K562 (cell line): Measurements from ENCODE around the gene MEX3D. TPM values are rescaled to one million over a fixed set of nuclear protein-coding genes. Genes with fewer than 3 reads are reported as not detected.

ENCODE experiments used
- ATAC-seq: fragments of 200-7000 bp; cut with Tn5 transposase; 3 replicates; pipeline ENCODE4 v1.9.1; 2020; ENCODE audit warnings: moderate library complexity
- BruUV-seq: library from RNA; stranded (reverse); fragments of 400-500 nt; replicated peaks from 2 replicates; lab custom pipeline; 2021; lab: Mats Ljungman, UMichigan
- CTCF ChIA-PET: fragments of 300-600 bp; formaldehyde crosslinking; extraction: SDS; loops from one replicate; lab custom pipeline; 2021; ENCODE audit warnings: low intra/inter-chr PET ratio; lab: Yijun Ruan, JAX
- POLR2A ChIA-PET: fragments of 300-600, 350-650 bp; sonication (Branson Sonifier 250); formaldehyde crosslinking; extraction: SDS; loops from one replicate; lab custom pipeline; 2021; ENCODE audit warnings: antibody characterized with exemption, inconsistent platforms; lab: Yijun Ruan, JAX
- DNase-seq, 4 experiments: peaks; one replicate each; pipeline versions ENCODE4 v3.0.0 to v3.0.0-alpha.2; 2011 to 2018; ENCODE audit warnings: low spot score in 3 of 4, mixed read lengths in 3 of 4; ENCODE audit errors: extremely low read depth in 1 of 4
- FAIRE-seq: peaks from 2 replicates; lab custom pipeline; 2011; peaks lifted over from hg19 to GRCh38; lab: Jason Lieb, UNC
- H2AFZ ChIP-seq: 2 replicates; pipeline ENCODE4 v1.6.0; 2011; ENCODE audit warnings: low read depth, low read length, control low read depth, inconsistent platforms
- H3K27ac ChIP-seq: fragments of 200-600 bp; 3 replicates; pipeline ENCODE4 v1.8.0; 2011; ENCODE audit warnings: low read depth, mild to moderate bottlenecking, control low read depth, inconsistent platforms, low read length, moderate library complexity, mixed read lengths; ENCODE audit errors: extremely low read depth
- H3K27me3 ChIP-seq, 2 experiments: fragments of 300-600 bp in 1 of 2; 2 replicates in 1 of 2; 3 replicates in 1 of 2; pipeline versions ENCODE4 v1.6.0 to v1.8.0; 2011; ENCODE audit warnings: inconsistent platforms in 2 of 2, low read length in 2 of 2, mild to moderate bottlenecking in 1 of 2, mixed read lengths in 1 of 2, moderate library complexity in 1 of 2; ENCODE audit not compliant: control insufficient read depth in 2 of 2, insufficient read depth in 2 of 2
- H3K36me3 ChIP-seq: fragments of 300-600 bp; 3 replicates; pipeline ENCODE4 v1.8.0; 2011; ENCODE audit warnings: mild to moderate bottlenecking, low read length, inconsistent platforms; ENCODE audit not compliant: control insufficient read depth, insufficient read depth
- H3K4me1 ChIP-seq, 2 experiments: fragments of 200-600 bp in 1 of 2; replicated peaks in 1 of 2; 2 replicates in 1 of 2; 3 replicates in 1 of 2; pipeline versions ENCODE4 v1.5.1 to v1.8.0; 2011; ENCODE audit warnings: inconsistent platforms in 2 of 2, low read length in 2 of 2, mild to moderate bottlenecking in 1 of 2, mixed read lengths in 1 of 2, moderate library complexity in 1 of 2; ENCODE audit not compliant: control insufficient read depth in 2 of 2, insufficient read depth in 2 of 2
- H3K4me2 ChIP-seq: 2 replicates; pipeline ENCODE4 v1.6.1; 2011; ENCODE audit warnings: low read length, control low read depth, inconsistent platforms, mixed read lengths; ENCODE audit not compliant: insufficient read depth
- H3K4me3 ChIP-seq: fragments of 200-600 bp; sonication (generic), shearing (Covaris generic); 2 replicates; pipeline ENCODE4 v1.5.1; 2016; ENCODE audit warnings: control low read depth, inconsistent platforms
- H3K79me2 ChIP-seq: fragments of 200-600 bp; 3 replicates; pipeline ENCODE4 v1.8.0; 2011; ENCODE audit warnings: low read length, inconsistent platforms; ENCODE audit not compliant: control insufficient read depth, insufficient read depth
- H3K9ac ChIP-seq, 2 experiments: 2 replicates each; pipeline versions ENCODE4 v1.6.0 to v1.6.1; 2011; ENCODE audit warnings: low read depth in 2 of 2, low read length in 2 of 2, control low read depth in 1 of 2, inconsistent platforms in 1 of 2, mild to moderate bottlenecking in 1 of 2, mixed read lengths in 1 of 2; ENCODE audit not compliant: insufficient read depth in 1 of 2
- H3K9me1 ChIP-seq: one replicate; pipeline ENCODE4 v1.6.0; 2011; ENCODE audit warnings: inconsistent platforms, mild to moderate bottlenecking, low read length, moderate library complexity; ENCODE audit not compliant: control insufficient read depth, insufficient read depth
- H3K9me3 ChIP-seq: replicated peaks from 2 replicates; pipeline ENCODE4 v1.5.1; 2011; ENCODE audit warnings: low read depth, low read length, inconsistent platforms; ENCODE audit not compliant: control insufficient read depth, insufficient read depth
- H4K20me1 ChIP-seq: replicated peaks from 2 replicates; pipeline ENCODE4 v1.6.1; 2011; ENCODE audit warnings: low read length, inconsistent platforms, mixed read lengths; ENCODE audit not compliant: control insufficient read depth, insufficient read depth
- ADNP ChIP-seq: fragments of 200-800 bp; sonication (Bioruptor generic); IDR thresholded peaks from 2 replicates; pipeline ENCODE4 v1.6.1; 2016; ENCODE audit warnings: missing genetic modification characterization, missing compliant biosample characterization
- CEBPG ChIP-seq, 3 experiments: fragments of 200-800 bp in 1 of 3; sonication (Bioruptor generic) in 1 of 3; sonication (generic) in 1 of 3; formaldehyde crosslinking in 1 of 3; IDR thresholded peaks in 2 of 3; conservative IDR thresholded peaks in 1 of 3; 2 replicates each; pipeline versions ENCODE4 v1.6.1 to v1.8.0; 2016 to 2022; ENCODE audit warnings: missing compliant biosample characterization in 2 of 3, missing genetic modification characterization in 2 of 3, mild to moderate bottlenecking in 1 of 3, missing genetic modification reagents in 1 of 3
- FOS ChIP-seq: IDR thresholded peaks from 3 replicates; pipeline ENCODE4 v1.6.1; 2011; ENCODE audit not compliant: insufficient read length; ENCODE audit errors: extremely low read depth
- FOXA1 ChIP-seq: fragments of 450-650 bp; IDR thresholded peaks from 2 replicates; pipeline ENCODE4 v1.6.1; 2016; ENCODE audit warnings: mild to moderate bottlenecking, borderline replicate concordance
- LCOR ChIP-seq: sonication (generic); formaldehyde crosslinking; IDR thresholded peaks from 2 replicates; pipeline ENCODE4 v1.8.0; 2022; ENCODE audit warnings: mild to moderate bottlenecking, missing genetic modification reagents
- NONO ChIP-seq, 2 experiments: fragments of 200-400 bp in 1 of 2; fragments of 450-650 bp in 1 of 2; formaldehyde crosslinking in 1 of 2; IDR thresholded peaks; 2 replicates each; pipeline ENCODE4 v1.6.1; 2017; ENCODE audit warnings: low read depth in 2 of 2, mild to moderate bottlenecking in 2 of 2, moderate library complexity in 2 of 2, low read length in 1 of 2
- TBL1XR1 ChIP-seq, 2 experiments: IDR thresholded peaks; 2 replicates each; pipeline ENCODE4 v1.6.1; 2012; ENCODE audit warnings: improper control_type of control experiment in 2 of 2, low read length in 2 of 2, mild to moderate bottlenecking in 1 of 2
- ZNF75A ChIP-seq: fragments of 450-650 bp; formaldehyde crosslinking; IDR thresholded peaks from 2 replicates; pipeline ENCODE4 v1.4.0; 2020; ENCODE audit warnings: mild to moderate bottlenecking
- WGBS: fragments of 100-300 bp; shearing (Covaris generic); methylation state at CpG from one replicate; pipeline ENCODE4 v1.1.6; 2016; ENCODE audit warnings: low coverage, mixed read lengths; ENCODE audit not compliant: insufficient coverage; ENCODE audit errors: missing lambda C conversion rate; 5-methylcytosine and 5-hydroxymethylcytosine counted together
- in situ Hi-C: fragments of 300-500 bp; cut with MboI; formaldehyde crosslinking; loops from 4 replicates; pipeline ENCODE4 v1.15.0; 2018; ENCODE audit warnings: inconsistent platforms, mixed read lengths
- intact Hi-C: fragments of 100-400 bp; cut with micrococcal nuclease; formaldehyde crosslinking; loops from 2 replicates; pipeline ENCODE4 v1.14.2; 2022
- polyA plus RNA-seq, 8 experiments: library from polyadenylated mRNA; depleted of rRNA in 4 of 8; stranded (reverse) in 5 of 8; unstranded in 3 of 8; fragments of >200 nt; fragmentation: Nextera tagmentation in 2 of 8; fragmentation: Illumina TruSeq in 1 of 8; extraction: Ambion mirVana in 2 of 8; extraction: Trizol in 1 of 8; gene quantifications; 2 replicates each; pipeline versions ENCODE4 v1.2.1 to v1.2.3, GENCODE V29; 2011 to 2014; ENCODE audit warnings: inconsistent platforms in 1 of 8, missing spikeins in 1 of 8
- total RNA-seq, 7 experiments: library from RNA; depleted of rRNA in 6 of 7; stranded (reverse); fragments of >200 nt in 6 of 7; fragmentation: Illumina TruSeq in 2 of 7; extraction: Trizol in 2 of 7; gene quantifications; 2 replicates each; pipeline versions ENCODE4 v1.2.1 to v1.2.3, GENCODE V29; 2011 to 2021; ENCODE audit warnings: low replicate concordance in 1 of 7
- TF ChIP-seq, protein P1 (sequence below): fragments of 450-650 bp; IDR thresholded peaks from 2 replicates; pipeline ENCODE4 v1.6.1; 2016; ENCODE audit warnings: antibody characterized with exemption
- TF ChIP-seq, protein P2 (sequence below): sonication (generic); formaldehyde crosslinking; IDR thresholded peaks from 2 replicates; pipeline ENCODE4 v1.9.0; 2022; ENCODE audit warnings: mild to moderate bottlenecking, missing genetic modification reagents
- TF ChIP-seq, protein P3 (sequence below): sonication (generic); formaldehyde crosslinking; IDR thresholded peaks from 2 replicates; pipeline ENCODE4 v1.5.0; 2020; ENCODE audit warnings: missing genetic modification reagents
- TF ChIP-seq, protein P4 (sequence below): fragments of 450-650 bp; IDR thresholded peaks from 2 replicates; pipeline ENCODE4 v1.6.1; 2014; ENCODE audit warnings: low read depth, mild to moderate bottlenecking, moderate library complexity, borderline replicate concordance
- TF ChIP-seq, protein P5 (sequence below): fragments of 250-450 bp; sonication (Bioruptor Pico); IDR thresholded peaks from 2 replicates; pipeline ENCODE4 v1.5.0; 2020; ENCODE audit warnings: mild to moderate bottlenecking, borderline replicate concordance
- TF ChIP-seq, protein P6 (sequence below): fragments of 450-650 bp; formaldehyde crosslinking; conservative IDR thresholded peaks from 2 replicates; pipeline ENCODE4 v1.4.0; 2022; ENCODE audit warnings: mild to moderate bottlenecking, missing genetic modification characterization

The MEX3D gene
- total and polyA plus RNA-seq, 9 of the 15 experiments (the other 6 are each of a cell fraction or from before 2014, with no cell fraction given): 1.7 to 39.3 (median 5.7) TPM

DNA sequence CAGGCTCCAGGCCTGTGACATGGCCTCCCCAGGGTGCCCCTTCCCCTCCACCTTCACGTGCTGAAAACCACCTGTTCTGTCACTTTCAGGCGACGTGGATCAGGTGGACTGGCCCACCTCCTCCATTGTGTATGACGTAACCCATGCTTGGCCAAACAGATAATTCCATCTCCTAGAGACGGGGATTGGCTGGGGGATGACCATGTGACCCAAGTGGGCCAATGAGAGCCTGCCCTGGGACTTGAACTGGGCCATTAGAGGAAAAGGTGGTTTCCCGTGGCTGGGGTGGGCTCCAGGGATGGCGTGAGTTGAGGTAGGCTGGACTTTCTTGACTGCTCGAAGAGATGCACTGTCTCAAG lies 51.8 kb downstream of the MEX3D start:
- FAIRE-seq (no peak), ATAC-seq (peak; percentile 24; the same call in 1 of the 3 replicates), DNase-seq (peak; percentile 45 to 72 (median 54))
- ChIA-PET CTCF (no interaction called here), POLR2A (no interaction called here)
- peaks cover 11% of the 10 kb centered on the region; the same call in 2 of the 3 replicates for H3K79me2 ChIP-seq
- no peak overlapping the region for H2AFZ ChIP-seq
- intact Hi-C loops: no loop called here
- H3K9me3 ChIP-seq: peaks cover 3% of the 10 kb centered on the region
- H4K20me1 ChIP-seq: no peaks in the 10 kb centered on the region
- no peaks in the 10 kb centered on the region for H3K9me1 ChIP-seq
- no peak overlapping the region for H3K4me2 ChIP-seq
- 27% methylated on average over 8 of the region's 8 CpGs for WGBS
- in situ Hi-C loops: no loop called here
- no peaks in the 10 kb centered on the region for H3K36me3 ChIP-seq
- peaks cover 0 to 43% of the 10 kb centered on the region in 2 experiments for H3K4me1 ChIP-seq
- BruUV-seq: no TSS peak
- 0 out of 5 replicates have a peak, but pooled peaks cover 0 to 5% of the 10 kb centered on the region in 2 experiments for H3K27me3 ChIP-seq
- H3K9ac ChIP-seq: no peak overlapping the region
- no peak overlapping the region for H3K27ac ChIP-seq
- H3K4me3 ChIP-seq: no peak overlapping the region
- peak; percentile 65 for TF ChIP-seq CEBPG (CRISPR knock-in tag; IDR thresholded peaks at IDR 0.05)
- TF ChIP-seq CEBPG (tag; conservative IDR thresholded peaks at IDR 0.05 in 1 of 2, IDR thresholded peaks at IDR 0.05 in 1 of 2): no peak
- TF ChIP-seq ADNP (tag): no peak
- TF ChIP-seq, protein P1, sequence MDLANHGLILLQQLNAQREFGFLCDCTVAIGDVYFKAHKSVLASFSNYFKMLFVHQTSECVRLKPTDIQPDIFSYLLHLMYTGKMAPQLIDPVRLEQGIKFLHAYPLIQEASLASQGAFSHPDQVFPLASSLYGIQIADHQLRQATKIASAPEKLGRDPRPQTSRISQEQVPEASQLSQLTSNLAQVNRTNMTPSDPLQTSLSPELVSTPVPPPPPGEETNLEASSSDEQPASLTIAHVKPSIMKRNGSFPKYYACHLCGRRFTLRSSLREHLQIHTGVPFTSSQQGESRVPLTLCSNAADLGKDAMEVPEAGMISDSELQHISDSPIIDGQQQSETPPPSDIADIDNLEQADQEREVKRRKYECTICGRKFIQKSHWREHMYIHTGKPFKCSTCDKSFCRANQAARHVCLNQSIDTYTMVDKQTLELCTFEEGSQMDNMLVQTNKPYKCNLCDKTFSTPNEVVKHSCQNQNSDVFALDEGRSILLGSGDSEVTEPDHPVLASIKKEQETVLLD: no peak
- no peak for TF ChIP-seq TBL1XR1 (IDR thresholded peaks at IDR 0.05; ENCODE audit: low read length in 2 of 2)
- peak; percentile 26 for TF ChIP-seq FOS
- TF ChIP-seq, protein P2, sequence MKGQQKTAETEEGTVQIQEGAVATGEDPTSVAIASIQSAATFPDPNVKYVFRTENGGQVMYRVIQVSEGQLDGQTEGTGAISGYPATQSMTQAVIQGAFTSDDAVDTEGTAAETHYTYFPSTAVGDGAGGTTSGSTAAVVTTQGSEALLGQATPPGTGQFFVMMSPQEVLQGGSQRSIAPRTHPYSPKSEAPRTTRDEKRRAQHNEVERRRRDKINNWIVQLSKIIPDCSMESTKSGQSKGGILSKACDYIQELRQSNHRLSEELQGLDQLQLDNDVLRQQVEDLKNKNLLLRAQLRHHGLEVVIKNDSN: peak; percentile 94
- TF ChIP-seq, protein P3, sequence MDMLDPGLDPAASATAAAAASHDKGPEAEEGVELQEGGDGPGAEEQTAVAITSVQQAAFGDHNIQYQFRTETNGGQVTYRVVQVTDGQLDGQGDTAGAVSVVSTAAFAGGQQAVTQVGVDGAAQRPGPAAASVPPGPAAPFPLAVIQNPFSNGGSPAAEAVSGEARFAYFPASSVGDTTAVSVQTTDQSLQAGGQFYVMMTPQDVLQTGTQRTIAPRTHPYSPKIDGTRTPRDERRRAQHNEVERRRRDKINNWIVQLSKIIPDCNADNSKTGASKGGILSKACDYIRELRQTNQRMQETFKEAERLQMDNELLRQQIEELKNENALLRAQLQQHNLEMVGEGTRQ (CRISPR knock-in tag): peak; percentile 81
- no peak for TF ChIP-seq NONO (IDR thresholded peaks at IDR 0.05; ENCODE audit: low read depth in 2 of 2, low read length in 1 of 2)
- TF ChIP-seq, protein P4, sequence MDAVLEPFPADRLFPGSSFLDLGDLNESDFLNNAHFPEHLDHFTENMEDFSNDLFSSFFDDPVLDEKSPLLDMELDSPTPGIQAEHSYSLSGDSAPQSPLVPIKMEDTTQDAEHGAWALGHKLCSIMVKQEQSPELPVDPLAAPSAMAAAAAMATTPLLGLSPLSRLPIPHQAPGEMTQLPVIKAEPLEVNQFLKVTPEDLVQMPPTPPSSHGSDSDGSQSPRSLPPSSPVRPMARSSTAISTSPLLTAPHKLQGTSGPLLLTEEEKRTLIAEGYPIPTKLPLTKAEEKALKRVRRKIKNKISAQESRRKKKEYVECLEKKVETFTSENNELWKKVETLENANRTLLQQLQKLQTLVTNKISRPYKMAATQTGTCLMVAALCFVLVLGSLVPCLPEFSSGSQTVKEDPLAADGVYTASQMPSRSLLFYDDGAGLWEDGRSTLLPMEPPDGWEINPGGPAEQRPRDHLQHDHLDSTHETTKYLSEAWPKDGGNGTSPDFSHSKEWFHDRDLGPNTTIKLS: no peak
- TF ChIP-seq, protein P5, sequence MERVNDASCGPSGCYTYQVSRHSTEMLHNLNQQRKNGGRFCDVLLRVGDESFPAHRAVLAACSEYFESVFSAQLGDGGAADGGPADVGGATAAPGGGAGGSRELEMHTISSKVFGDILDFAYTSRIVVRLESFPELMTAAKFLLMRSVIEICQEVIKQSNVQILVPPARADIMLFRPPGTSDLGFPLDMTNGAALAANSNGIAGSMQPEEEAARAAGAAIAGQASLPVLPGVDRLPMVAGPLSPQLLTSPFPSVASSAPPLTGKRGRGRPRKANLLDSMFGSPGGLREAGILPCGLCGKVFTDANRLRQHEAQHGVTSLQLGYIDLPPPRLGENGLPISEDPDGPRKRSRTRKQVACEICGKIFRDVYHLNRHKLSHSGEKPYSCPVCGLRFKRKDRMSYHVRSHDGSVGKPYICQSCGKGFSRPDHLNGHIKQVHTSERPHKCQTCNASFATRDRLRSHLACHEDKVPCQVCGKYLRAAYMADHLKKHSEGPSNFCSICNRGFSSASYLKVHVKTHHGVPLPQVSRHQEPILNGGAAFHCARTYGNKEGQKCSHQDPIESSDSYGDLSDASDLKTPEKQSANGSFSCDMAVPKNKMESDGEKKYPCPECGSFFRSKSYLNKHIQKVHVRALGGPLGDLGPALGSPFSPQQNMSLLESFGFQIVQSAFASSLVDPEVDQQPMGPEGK (CRISPR knock-in tag): no peak
- no peak for TF ChIP-seq ZNF75A (CRISPR knock-in tag)
- TF ChIP-seq, protein P6, sequence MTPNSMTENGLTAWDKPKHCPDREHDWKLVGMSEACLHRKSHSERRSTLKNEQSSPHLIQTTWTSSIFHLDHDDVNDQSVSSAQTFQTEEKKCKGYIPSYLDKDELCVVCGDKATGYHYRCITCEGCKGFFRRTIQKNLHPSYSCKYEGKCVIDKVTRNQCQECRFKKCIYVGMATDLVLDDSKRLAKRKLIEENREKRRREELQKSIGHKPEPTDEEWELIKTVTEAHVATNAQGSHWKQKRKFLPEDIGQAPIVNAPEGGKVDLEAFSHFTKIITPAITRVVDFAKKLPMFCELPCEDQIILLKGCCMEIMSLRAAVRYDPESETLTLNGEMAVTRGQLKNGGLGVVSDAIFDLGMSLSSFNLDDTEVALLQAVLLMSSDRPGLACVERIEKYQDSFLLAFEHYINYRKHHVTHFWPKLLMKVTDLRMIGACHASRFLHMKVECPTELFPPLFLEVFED: no peak
- no peak for TF ChIP-seq LCOR (CRISPR knock-in tag)
- TF ChIP-seq FOXA1: no peak
